Measurements from ENCODE around the gene LEF1. TPM values are rescaled to one million over a fixed set of nuclear protein-coding genes. Genes with fewer than 3 reads are reported as not detected.

Gene LEF1
- total and polyA plus RNA-seq, 2 donors (not counting 1 experiment from before 2014, with no cell fraction given), result 2.4 to 5.1 TPM

- no peak overlapping the region for H3K27ac ChIP-seq (ENCODE audit: low read length in 2 of 2)
- Mint-ChIP-seq H3K27ac (no peak overlapping the region), H3K9me3 (ENCODE audit: insufficient read depth) (no peaks in the 10 kb centered on the region), H3K27me3 (peaks cover 9% of the 10 kb centered on the region), H3K4me3 (no peak overlapping the region), H3K4me1 (peaks cover 6% of the 10 kb centered on the region)
- H3K9ac ChIP-seq (ENCODE audit: low read length), result no peak overlapping the region
- DNase-seq (no peak), ATAC-seq (ENCODE audit: low read depth) (no peak)
- H3K9me3 ChIP-seq (ENCODE audit: control extremely low read depth in 1 of 3, control insufficient read depth in 2 of 3, insufficient read depth in 1 of 3, low read length in 2 of 3), result no peaks in the 10 kb centered on the region
- H3K79me2 ChIP-seq (ENCODE audit: control insufficient read depth, insufficient read depth, low read length), result no peaks in the 10 kb centered on the region
- CTCF ChIA-PET, result interaction anchor here (1.0 kb wide), 1 partner anchor 49 kb away, joined by 3 read pairs; no protein-coding TSS in a partner anchor
- H3K36me3 ChIP-seq (replicated peaks in 1 of 2; ENCODE audit: control extremely low read depth in 1 of 2, control insufficient read depth in 1 of 2, extremely low read depth in 1 of 2, insufficient read depth in 2 of 2, low read length in 1 of 2), result no peaks in the 10 kb centered on the region
- no peak overlapping the region for H3K4me2 ChIP-seq (replicated peaks; ENCODE audit: low read depth, low read length, poor library complexity, severe bottlenecking)
- no peak overlapping the region for H2AFZ ChIP-seq (ENCODE audit: insufficient read depth, low read depth, low read length, poor library complexity, severe bottlenecking)
- H3K4me3 ChIP-seq (ENCODE audit: control extremely low read depth in 1 of 5, extremely low read depth in 1 of 5, insufficient read depth in 1 of 5, low read depth in 2 of 5, low read length in 4 of 5), result no peak overlapping the region
- H3K27me3 ChIP-seq (replicated peaks in 1 of 4; ENCODE audit: control extremely low read depth in 1 of 4, control insufficient read depth in 3 of 4, insufficient read depth in 4 of 4, low read length in 3 of 4), result no peaks in the 10 kb centered on the region
- intact Hi-C loops (cut with micrococcal nuclease), result no loop called here
- no peaks in the 10 kb centered on the region for H4K20me1 ChIP-seq (ENCODE audit: control insufficient read depth, insufficient read depth, low read length, poor library complexity, severe bottlenecking)
- peaks cover 0 to 4% of the 10 kb centered on the region in 2 donors for H3K4me1 ChIP-seq (ENCODE audit: control insufficient read depth in 2 of 2, insufficient read depth in 2 of 2, low read length in 2 of 2)
- POLR2A ChIA-PET, result no interaction called here
- TF ChIP-seq EZH2 (IDR thresholded peaks at IDR 0.05; ENCODE audit: borderline replicate concordance, insufficient read depth, low read depth, low read length, poor library complexity, severe bottlenecking) (no peak), CTCF (IDR thresholded peaks at IDR 0.05) (no peak)
Observed at GRCh38 chr4:108068442-108068841, 100.3 kb downstream of the LEF1 start.

- Histone ChIP-seq H3K4me1 (ENCODE audit: control insufficient read depth in 2 of 2, insufficient read depth in 2 of 2, low read length in 2 of 2) (no peaks in the 10 kb centered on the region), H3K4me3 (ENCODE audit: control extremely low read depth in 1 of 5, extremely low read depth in 1 of 5, insufficient read depth in 1 of 5, low read depth in 2 of 5, low read length in 4 of 5) (no peak overlapping the region), H3K79me2 (ENCODE audit: control insufficient read depth, insufficient read depth, low read length) (no peaks in the 10 kb centered on the region), H3K9me3 (ENCODE audit: control extremely low read depth in 1 of 3, control insufficient read depth in 2 of 3, insufficient read depth in 1 of 3, low read length in 2 of 3) (no peaks in the 10 kb centered on the region), H2AFZ (ENCODE audit: insufficient read depth, low read depth, low read length, poor library complexity, severe bottlenecking) (no peak overlapping the region), H3K9ac (ENCODE audit: low read length) (no peak overlapping the region), H3K27ac (ENCODE audit: low read length in 2 of 2) (no peak overlapping the region), H3K36me3 (replicated peaks in 1 of 2; ENCODE audit: control extremely low read depth in 1 of 2, control insufficient read depth in 1 of 2, extremely low read depth in 1 of 2, insufficient read depth in 2 of 2, low read length in 1 of 2) (no peaks in the 10 kb centered on the region), H3K27me3 (replicated peaks in 1 of 4; ENCODE audit: control extremely low read depth in 1 of 4, control insufficient read depth in 3 of 4, insufficient read depth in 4 of 4, low read length in 3 of 4) (no peaks in the 10 kb centered on the region), H4K20me1 (ENCODE audit: control insufficient read depth, insufficient read depth, low read length, poor library complexity, severe bottlenecking) (no peaks in the 10 kb centered on the region), H3K4me2 (replicated peaks; ENCODE audit: low read depth, low read length, poor library complexity, severe bottlenecking) (no peak overlapping the region)
- CTCF ChIA-PET, result no interaction called here
- intact Hi-C loops (cut with micrococcal nuclease), result loop anchor here (5.0 kb wide), 1 partner anchor 169 kb away; no protein-coding TSS in a partner anchor
- TF ChIP-seq EZH2 (IDR thresholded peaks at IDR 0.05; ENCODE audit: borderline replicate concordance, insufficient read depth, low read depth, low read length, poor library complexity, severe bottlenecking) (no peak), CTCF (IDR thresholded peaks at IDR 0.05) (no peak)
- H3K27ac Mint-ChIP-seq, result no peak overlapping the region
- DNase-seq (no peak), ATAC-seq (ENCODE audit: low read depth) (no peak)
- peaks cover 3% of the 10 kb centered on the region for H3K27me3 Mint-ChIP-seq
- H3K4me1 Mint-ChIP-seq, result no peaks in the 10 kb centered on the region
- WGBS (ENCODE audit: insufficient coverage), result 100% methylated on average over 2 of the region's 5 CpGs
- POLR2A ChIA-PET, result no interaction called here
- H3K4me3 Mint-ChIP-seq, result no peak overlapping the region
- no peaks in the 10 kb centered on the region for H3K9me3 Mint-ChIP-seq (ENCODE audit: insufficient read depth)
Observed at GRCh38 chr4:108060686-108061321, 107.9 kb downstream of the LEF1 start.

All from B cell (primary cell).